GM23338 (cell line): ENCODE results near the gene PYM1. TPM values are rescaled to one million over a fixed set of nuclear protein-coding genes. Genes with fewer than 3 reads are reported as not detected.

Experiments
- ATAC-seq: fragments of 200-7000 bp; cut with Tn5 transposase; 3 replicates; pipeline ENCODE4 v1.9.1; 2020
- DNase-seq: peaks from one replicate; pipeline ENCODE4 v3.0.0-alpha.2; 2015; ENCODE audit warnings: low spot score
- H2AFZ ChIP-seq: fragments of 200-600 bp; sonication (generic); 2 replicates; pipeline ENCODE4 v1.8.0; 2016; ENCODE audit warnings: antibody characterized with exemption, mild to moderate bottlenecking, moderate library complexity
- H3F3A ChIP-seq: fragments of 200-600 bp; sonication (generic); replicated peaks from 2 replicates; pipeline ENCODE4 v1.8.0; 2017; ENCODE audit warnings: antibody characterized with exemption, mixed run types, low read depth
- H3K27ac ChIP-seq: fragments of 200-600 bp; sonication (generic); 2 replicates; pipeline ENCODE4 v1.6.1; 2016; ENCODE audit warnings: low read depth
- H3K27me3 ChIP-seq: fragments of 200-600 bp; sonication (generic); 2 replicates; pipeline ENCODE4 v1.8.0; 2016; ENCODE audit warnings: mild to moderate bottlenecking, mixed run types, moderate library complexity; ENCODE audit not compliant: insufficient read depth
- H3K36me3 ChIP-seq: fragments of 200-600 bp; sonication (generic); 2 replicates; pipeline ENCODE4 v1.8.0; 2016; ENCODE audit warnings: mild to moderate bottlenecking; ENCODE audit not compliant: insufficient read depth
- H3K4me1 ChIP-seq: fragments of 200-600 bp; sonication (generic); 2 replicates; pipeline ENCODE4 v1.8.0; 2016; ENCODE audit warnings: mild to moderate bottlenecking, moderate library complexity; ENCODE audit not compliant: insufficient read depth
- H3K4me2 ChIP-seq: fragments of 200-600 bp; sonication (generic); 2 replicates; pipeline ENCODE4 v1.7.1; 2017; ENCODE audit warnings: mixed run types
- H3K4me3 ChIP-seq: fragments of 200-600 bp; sonication (generic); 2 replicates; pipeline ENCODE4 v1.6.1; 2016; ENCODE audit warnings: mixed run types
- H3K79me2 ChIP-seq: fragments of 200-600 bp; sonication (generic); replicated peaks from 2 replicates; pipeline ENCODE4 v1.8.0; 2017; ENCODE audit warnings: mild to moderate bottlenecking; ENCODE audit not compliant: insufficient read depth
- H3K9me2 ChIP-seq: fragments of 200-600 bp; sonication (generic); 2 replicates; pipeline ENCODE4 v1.8.0; 2017; ENCODE audit not compliant: insufficient read depth
- H4K20me1 ChIP-seq: fragments of 200-600 bp; sonication (generic); replicated peaks from 2 replicates; pipeline ENCODE4 v1.8.0; 2017; ENCODE audit warnings: mild to moderate bottlenecking; ENCODE audit not compliant: insufficient read depth
- H3K27ac Mint-ChIP-seq: 2 replicates; pipeline ENCODE4 v1.8.0; 2020; ENCODE audit warnings: inconsistent platforms, mild to moderate bottlenecking, moderate library complexity, mixed read lengths
- H3K27me3 Mint-ChIP-seq: 3 replicates; pipeline ENCODE4 v1.8.0; 2022; ENCODE audit warnings: low read depth, mild to moderate bottlenecking, moderate library complexity, mixed read lengths, inconsistent platforms; ENCODE audit not compliant: insufficient read depth, poor library complexity
- H3K36me3 Mint-ChIP-seq: 3 replicates; pipeline ENCODE4 v1.8.0; 2021; ENCODE audit warnings: low read depth, mild to moderate bottlenecking, inconsistent platforms, moderate library complexity, mixed read lengths
- H3K4me1 Mint-ChIP-seq: 3 replicates; pipeline ENCODE4 v1.8.0; 2020; ENCODE audit warnings: mild to moderate bottlenecking, inconsistent platforms, mixed read lengths
- H3K4me3 Mint-ChIP-seq: 3 replicates; pipeline ENCODE4 v1.8.0; 2021; ENCODE audit warnings: moderate library complexity, mild to moderate bottlenecking, inconsistent platforms, mixed read lengths
- H3K9me3 Mint-ChIP-seq: 3 replicates; pipeline ENCODE4 v1.8.0; 2020; ENCODE audit warnings: moderate library complexity, mild to moderate bottlenecking, inconsistent platforms, mixed read lengths
- CREB1 ChIP-seq: fragments of 250-450 bp; sonication (Bioruptor Pico); IDR thresholded peaks from 2 replicates; pipeline ENCODE4 v1.5.0; 2020; ENCODE audit warnings: low read depth, mild to moderate bottlenecking, moderate library complexity
- EZH2phosphoT487 ChIP-seq: fragments of 200-600 bp; sonication (generic); IDR thresholded peaks from one replicate; pipeline ENCODE4 v1.8.1; 2018; ENCODE audit warnings: antibody characterized with exemption; ENCODE audit not compliant: unreplicated experiment
- ZNF114 ChIP-seq: fragments of 250-450 bp; sonication (Bioruptor Pico); IDR thresholded peaks from 2 replicates; pipeline ENCODE4 v1.5.0; 2020; ENCODE audit warnings: mild to moderate bottlenecking, moderate library complexity
- polyA plus RNA-seq: library from polyadenylated mRNA; unstranded; fragments of >200 nt; fragmentation: Nextera tagmentation; extraction: Ambion mirVana; gene quantifications from 2 replicates; pipeline ENCODE4 v1.2.1, GENCODE V29; 2016
- total RNA-seq: library from RNA; depleted of rRNA; stranded (reverse); fragments of >200 nt; shearing (Covaris generic); gene quantifications from 2 replicates; pipeline ENCODE4 v1.2.3, GENCODE V29; 2014
- TF ChIP-seq, protein P1 (sequence below): IDR thresholded peaks from one replicate; pipeline ENCODE4 v1.6.1; 2018; ENCODE audit warnings: antibody characterized with exemption; ENCODE audit not compliant: unreplicated experiment
- TF ChIP-seq, protein P2 (sequence below): IDR thresholded peaks from 2 replicates; pipeline ENCODE4 v1.6.1; 2016; ENCODE audit warnings: antibody characterized with exemption
- TF ChIP-seq, protein P3 (sequence below): fragments of 250-450 bp; sonication (Bioruptor Pico); IDR thresholded peaks from 2 replicates; pipeline ENCODE4 v1.5.0; 2020; ENCODE audit warnings: mild to moderate bottlenecking, moderate library complexity
- TF ChIP-seq, protein P4 (sequence below), 2 experiments: fragments of 200-600 bp in 1 of 2; sonication (generic) in 1 of 2; conservative IDR thresholded peaks; 2 replicates each; pipeline versions ENCODE4 v1.5.1 to v1.6.1; 2016 to 2017; ENCODE audit warnings: antibody characterized with exemption in 2 of 2, low read depth in 2 of 2, mild to moderate bottlenecking in 2 of 2, moderate library complexity in 1 of 2

Gene PYM1
- total and polyA plus RNA-seq, 2 experiments from 2014 or later, result 70.2 to 150 TPM

DNA sequence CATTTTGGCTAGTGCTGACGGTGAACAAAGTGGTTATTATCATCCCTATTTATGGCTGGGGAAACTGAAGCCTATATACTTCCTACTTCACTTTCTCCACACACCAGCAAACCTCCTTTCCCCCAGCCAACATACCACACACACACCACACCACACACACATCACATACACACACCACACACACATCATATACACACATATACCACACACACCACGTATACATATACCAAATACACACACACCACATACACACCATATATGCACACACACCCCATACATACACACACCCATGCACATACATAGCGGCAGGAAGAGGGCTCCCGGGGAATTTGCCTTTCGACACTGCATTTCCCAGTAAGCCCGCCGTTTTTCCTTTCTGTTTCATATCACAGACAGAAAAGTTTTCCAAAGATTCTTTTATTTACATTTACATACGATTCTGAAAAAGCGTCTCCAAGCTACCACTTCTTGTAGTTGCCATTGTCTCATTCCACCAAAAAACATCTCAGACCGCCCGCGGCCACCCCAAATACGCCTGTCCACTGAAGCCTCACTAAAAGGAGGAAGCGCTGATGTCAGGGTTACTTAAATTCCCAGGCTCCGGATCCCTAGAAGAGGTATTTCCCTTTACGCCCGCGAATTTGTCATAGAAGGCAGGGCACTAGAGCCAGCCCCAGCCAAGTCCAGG is 45.4 kb upstream of the PYM1 start:
- DNase-seq (no peak), ATAC-seq (no peak)
- H3K4me3 ChIP-seq, result peak overlapping the region; percentile 47
- TF ChIP-seq, protein P1, sequence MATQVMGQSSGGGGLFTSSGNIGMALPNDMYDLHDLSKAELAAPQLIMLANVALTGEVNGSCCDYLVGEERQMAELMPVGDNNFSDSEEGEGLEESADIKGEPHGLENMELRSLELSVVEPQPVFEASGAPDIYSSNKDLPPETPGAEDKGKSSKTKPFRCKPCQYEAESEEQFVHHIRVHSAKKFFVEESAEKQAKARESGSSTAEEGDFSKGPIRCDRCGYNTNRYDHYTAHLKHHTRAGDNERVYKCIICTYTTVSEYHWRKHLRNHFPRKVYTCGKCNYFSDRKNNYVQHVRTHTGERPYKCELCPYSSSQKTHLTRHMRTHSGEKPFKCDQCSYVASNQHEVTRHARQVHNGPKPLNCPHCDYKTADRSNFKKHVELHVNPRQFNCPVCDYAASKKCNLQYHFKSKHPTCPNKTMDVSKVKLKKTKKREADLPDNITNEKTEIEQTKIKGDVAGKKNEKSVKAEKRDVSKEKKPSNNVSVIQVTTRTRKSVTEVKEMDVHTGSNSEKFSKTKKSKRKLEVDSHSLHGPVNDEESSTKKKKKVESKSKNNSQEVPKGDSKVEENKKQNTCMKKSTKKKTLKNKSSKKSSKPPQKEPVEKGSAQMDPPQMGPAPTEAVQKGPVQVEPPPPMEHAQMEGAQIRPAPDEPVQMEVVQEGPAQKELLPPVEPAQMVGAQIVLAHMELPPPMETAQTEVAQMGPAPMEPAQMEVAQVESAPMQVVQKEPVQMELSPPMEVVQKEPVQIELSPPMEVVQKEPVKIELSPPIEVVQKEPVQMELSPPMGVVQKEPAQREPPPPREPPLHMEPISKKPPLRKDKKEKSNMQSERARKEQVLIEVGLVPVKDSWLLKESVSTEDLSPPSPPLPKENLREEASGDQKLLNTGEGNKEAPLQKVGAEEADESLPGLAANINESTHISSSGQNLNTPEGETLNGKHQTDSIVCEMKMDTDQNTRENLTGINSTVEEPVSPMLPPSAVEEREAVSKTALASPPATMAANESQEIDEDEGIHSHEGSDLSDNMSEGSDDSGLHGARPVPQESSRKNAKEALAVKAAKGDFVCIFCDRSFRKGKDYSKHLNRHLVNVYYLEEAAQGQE, result no peak
- no peak for TF ChIP-seq EZH2phosphoT487
- TF ChIP-seq ZNF114 (CRISPR knock-in tag), result no peak
- Mint-ChIP-seq H3K27ac (no peak overlapping the region), H3K27me3 (peaks cover 1% of the 10 kb centered on the region), H3K36me3 (peaks cover 29% of the 10 kb centered on the region), H3K9me3 (no peaks in the 10 kb centered on the region), H3K4me3 (no peak overlapping the region), H3K4me1 (peaks cover 10% of the 10 kb centered on the region)
- H3K79me2 ChIP-seq, result peaks cover 44% of the 10 kb centered on the region
- H3K4me2 ChIP-seq, result peak overlapping the region; percentile 69
- H4K20me1 ChIP-seq, result peaks cover 6% of the 10 kb centered on the region; the same call in 1 of the 2 replicates
- H3F3A ChIP-seq, result no peaks in the 10 kb centered on the region; the same call in 1 of the 2 replicates
- H2AFZ ChIP-seq, result no peak overlapping the region
- H3K4me1 ChIP-seq, result peaks cover 8% of the 10 kb centered on the region
- H3K36me3 ChIP-seq, result 0 out of 2 replicates have a peak, but pooled peaks cover 8% of the 10 kb centered on the region
- no peaks in the 10 kb centered on the region for H3K9me2 ChIP-seq
- no peaks in the 10 kb centered on the region for H3K27me3 ChIP-seq
- H3K27ac ChIP-seq, result peak overlapping the region; percentile 82

DNA sequence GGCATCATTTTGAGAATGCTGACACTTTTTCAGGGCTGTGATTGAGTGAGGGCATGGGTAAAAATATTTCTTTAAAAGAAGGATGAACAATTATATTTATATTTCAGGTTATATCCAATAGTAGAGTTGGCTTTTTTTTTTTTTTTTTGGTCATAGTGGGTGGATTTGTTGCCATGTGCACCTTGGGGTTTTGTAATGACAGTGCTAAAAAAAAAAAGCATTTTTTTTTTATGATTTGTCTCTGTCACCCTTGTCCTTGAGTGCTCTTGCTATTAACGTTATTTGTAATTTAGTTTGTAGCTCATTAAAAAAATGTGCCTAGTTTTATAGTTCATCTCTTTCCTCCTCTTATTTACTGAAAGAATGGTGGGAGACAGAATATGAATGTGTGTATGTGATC is 44.8 kb upstream of the PYM1 start:
- Histone ChIP-seq H3K4me2 (peak overlapping the region; percentile 69), H3K79me2 (peaks cover 45% of the 10 kb centered on the region), H3K9me2 (no peaks in the 10 kb centered on the region), H2AFZ (no peak overlapping the region), H3K36me3 (0 out of 2 replicates have a peak, but pooled peaks cover 9% of the 10 kb centered on the region), H3K27ac (peak overlapping the region; percentile 82), H3K27me3 (no peaks in the 10 kb centered on the region), H4K20me1 (peaks cover 10% of the 10 kb centered on the region; the same call in 1 of the 2 replicates), H3F3A (no peaks in the 10 kb centered on the region; the same call in 1 of the 2 replicates), H3K4me1 (peaks cover 12% of the 10 kb centered on the region), H3K4me3 (peak overlapping the region; percentile 47)
- peaks cover 1% of the 10 kb centered on the region for H3K27me3 Mint-ChIP-seq
- DNase-seq (no peak), ATAC-seq (no peak)
- H3K36me3 Mint-ChIP-seq, result peaks cover 32% of the 10 kb centered on the region
- H3K4me3 Mint-ChIP-seq, result no peak overlapping the region
- peak overlapping the region; percentile 47; the same call in 1 of the 2 replicates for H3K27ac Mint-ChIP-seq
- H3K4me1 Mint-ChIP-seq, result peaks cover 16% of the 10 kb centered on the region
- H3K9me3 Mint-ChIP-seq, result no peaks in the 10 kb centered on the region
- TF ChIP-seq, protein P2, sequence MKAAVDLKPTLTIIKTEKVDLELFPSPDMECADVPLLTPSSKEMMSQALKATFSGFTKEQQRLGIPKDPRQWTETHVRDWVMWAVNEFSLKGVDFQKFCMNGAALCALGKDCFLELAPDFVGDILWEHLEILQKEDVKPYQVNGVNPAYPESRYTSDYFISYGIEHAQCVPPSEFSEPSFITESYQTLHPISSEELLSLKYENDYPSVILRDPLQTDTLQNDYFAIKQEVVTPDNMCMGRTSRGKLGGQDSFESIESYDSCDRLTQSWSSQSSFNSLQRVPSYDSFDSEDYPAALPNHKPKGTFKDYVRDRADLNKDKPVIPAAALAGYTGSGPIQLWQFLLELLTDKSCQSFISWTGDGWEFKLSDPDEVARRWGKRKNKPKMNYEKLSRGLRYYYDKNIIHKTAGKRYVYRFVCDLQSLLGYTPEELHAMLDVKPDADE, result no peak
- TF ChIP-seq, protein P3, sequence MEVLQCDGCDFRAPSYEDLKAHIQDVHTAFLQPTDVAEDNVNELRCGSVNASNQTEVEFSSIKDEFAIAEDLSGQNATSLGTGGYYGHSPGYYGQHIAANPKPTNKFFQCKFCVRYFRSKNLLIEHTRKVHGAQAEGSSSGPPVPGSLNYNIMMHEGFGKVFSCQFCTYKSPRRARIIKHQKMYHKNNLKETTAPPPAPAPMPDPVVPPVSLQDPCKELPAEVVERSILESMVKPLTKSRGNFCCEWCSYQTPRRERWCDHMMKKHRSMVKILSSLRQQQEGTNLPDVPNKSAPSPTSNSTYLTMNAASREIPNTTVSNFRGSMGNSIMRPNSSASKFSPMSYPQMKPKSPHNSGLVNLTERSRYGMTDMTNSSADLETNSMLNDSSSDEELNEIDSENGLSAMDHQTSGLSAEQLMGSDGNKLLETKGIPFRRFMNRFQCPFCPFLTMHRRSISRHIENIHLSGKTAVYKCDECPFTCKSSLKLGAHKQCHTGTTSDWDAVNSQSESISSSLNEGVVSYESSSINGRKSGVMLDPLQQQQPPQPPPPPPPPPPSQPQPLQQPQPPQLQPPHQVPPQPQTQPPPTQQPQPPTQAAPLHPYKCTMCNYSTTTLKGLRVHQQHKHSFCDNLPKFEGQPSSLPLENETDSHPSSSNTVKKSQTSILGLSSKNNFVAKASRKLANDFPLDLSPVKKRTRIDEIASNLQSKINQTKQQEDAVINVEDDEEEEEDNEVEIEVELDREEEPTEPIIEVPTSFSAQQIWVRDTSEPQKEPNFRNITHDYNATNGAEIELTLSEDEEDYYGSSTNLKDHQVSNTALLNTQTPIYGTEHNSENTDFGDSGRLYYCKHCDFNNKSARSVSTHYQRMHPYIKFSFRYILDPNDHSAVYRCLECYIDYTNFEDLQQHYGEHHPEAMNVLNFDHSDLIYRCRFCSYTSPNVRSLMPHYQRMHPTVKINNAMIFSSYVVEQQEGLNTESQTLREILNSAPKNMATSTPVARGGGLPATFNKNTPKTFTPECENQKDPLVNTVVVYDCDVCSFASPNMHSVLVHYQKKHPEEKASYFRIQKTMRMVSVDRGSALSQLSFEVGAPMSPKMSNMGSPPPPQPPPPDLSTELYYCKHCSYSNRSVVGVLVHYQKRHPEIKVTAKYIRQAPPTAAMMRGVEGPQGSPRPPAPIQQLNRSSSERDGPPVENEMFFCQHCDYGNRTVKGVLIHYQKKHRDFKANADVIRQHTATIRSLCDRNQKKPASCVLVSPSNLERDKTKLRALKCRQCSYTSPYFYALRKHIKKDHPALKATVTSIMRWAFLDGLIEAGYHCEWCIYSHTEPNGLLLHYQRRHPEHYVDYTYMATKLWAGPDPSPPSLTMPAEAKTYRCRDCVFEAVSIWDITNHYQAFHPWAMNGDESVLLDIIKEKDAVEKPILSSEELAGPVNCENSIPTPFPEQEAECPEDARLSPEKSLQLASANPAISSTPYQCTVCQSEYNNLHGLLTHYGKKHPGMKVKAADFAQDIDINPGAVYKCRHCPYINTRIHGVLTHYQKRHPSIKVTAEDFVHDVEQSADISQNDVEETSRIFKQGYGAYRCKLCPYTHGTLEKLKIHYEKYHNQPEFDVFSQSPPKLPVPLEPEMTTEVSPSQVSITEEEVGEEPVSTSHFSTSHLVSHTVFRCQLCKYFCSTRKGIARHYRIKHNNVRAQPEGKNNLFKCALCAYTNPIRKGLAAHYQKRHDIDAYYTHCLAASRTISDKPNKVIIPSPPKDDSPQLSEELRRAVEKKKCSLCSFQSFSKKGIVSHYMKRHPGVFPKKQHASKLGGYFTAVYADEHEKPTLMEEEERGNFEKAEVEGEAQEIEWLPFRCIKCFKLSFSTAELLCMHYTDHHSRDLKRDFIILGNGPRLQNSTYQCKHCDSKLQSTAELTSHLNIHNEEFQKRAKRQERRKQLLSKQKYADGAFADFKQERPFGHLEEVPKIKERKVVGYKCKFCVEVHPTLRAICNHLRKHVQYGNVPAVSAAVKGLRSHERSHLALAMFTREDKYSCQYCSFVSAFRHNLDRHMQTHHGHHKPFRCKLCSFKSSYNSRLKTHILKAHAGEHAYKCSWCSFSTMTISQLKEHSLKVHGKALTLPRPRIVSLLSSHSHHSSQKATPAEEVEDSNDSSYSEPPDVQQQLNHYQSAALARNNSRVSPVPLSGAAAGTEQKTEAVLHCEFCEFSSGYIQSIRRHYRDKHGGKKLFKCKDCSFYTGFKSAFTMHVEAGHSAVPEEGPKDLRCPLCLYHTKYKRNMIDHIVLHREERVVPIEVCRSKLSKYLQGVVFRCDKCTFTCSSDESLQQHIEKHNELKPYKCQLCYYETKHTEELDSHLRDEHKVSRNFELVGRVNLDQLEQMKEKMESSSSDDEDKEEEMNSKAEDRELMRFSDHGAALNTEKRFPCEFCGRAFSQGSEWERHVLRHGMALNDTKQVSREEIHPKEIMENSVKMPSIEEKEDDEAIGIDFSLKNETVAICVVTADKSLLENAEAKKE, result no peak
- no peak for TF ChIP-seq CREB1
- TF ChIP-seq, protein P4, sequence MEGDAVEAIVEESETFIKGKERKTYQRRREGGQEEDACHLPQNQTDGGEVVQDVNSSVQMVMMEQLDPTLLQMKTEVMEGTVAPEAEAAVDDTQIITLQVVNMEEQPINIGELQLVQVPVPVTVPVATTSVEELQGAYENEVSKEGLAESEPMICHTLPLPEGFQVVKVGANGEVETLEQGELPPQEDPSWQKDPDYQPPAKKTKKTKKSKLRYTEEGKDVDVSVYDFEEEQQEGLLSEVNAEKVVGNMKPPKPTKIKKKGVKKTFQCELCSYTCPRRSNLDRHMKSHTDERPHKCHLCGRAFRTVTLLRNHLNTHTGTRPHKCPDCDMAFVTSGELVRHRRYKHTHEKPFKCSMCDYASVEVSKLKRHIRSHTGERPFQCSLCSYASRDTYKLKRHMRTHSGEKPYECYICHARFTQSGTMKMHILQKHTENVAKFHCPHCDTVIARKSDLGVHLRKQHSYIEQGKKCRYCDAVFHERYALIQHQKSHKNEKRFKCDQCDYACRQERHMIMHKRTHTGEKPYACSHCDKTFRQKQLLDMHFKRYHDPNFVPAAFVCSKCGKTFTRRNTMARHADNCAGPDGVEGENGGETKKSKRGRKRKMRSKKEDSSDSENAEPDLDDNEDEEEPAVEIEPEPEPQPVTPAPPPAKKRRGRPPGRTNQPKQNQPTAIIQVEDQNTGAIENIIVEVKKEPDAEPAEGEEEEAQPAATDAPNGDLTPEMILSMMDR (conservative IDR thresholded peaks at IDR 0.05; ENCODE audit: low read depth in 2 of 2), result no peak
